ENCODE data around the gene BAG5.

BAG5 gene

GRCh38 chr14:103593577-103593976 lies 31.1 kb upstream of the BAG5 start:
- Histone ChIP-seq H3K27ac (ENCODE audit: low read depth, low read length) (no peak overlapping the region), H3K9ac (ENCODE audit: low read length in 5 of 5) (no peak overlapping the region), H3K27me3 (ENCODE audit: control insufficient read depth in 5 of 5, insufficient read depth in 4 of 5, low read length in 5 of 5) (no peaks in the 10 kb centered on the region), H3K4me1 (ENCODE audit: control insufficient read depth in 5 of 5, insufficient read depth in 5 of 5, low read length in 5 of 5) (peaks cover 0 to 28% (median 7%) of the 10 kb centered on the region in 5 donors), H3K4me3 (ENCODE audit: low read depth in 1 of 5, low read length in 5 of 5) (no peak overlapping the region), H3K9me3 (ENCODE audit: control insufficient read depth in 5 of 5, low read length in 5 of 5) (no peaks in the 10 kb centered on the region), H3K36me3 (ENCODE audit: control insufficient read depth in 5 of 5, insufficient read depth in 5 of 5, low read length in 5 of 5) (peaks cover 0 to 24% (median 19%) of the 10 kb centered on the region in 5 donors)

- Histone ChIP-seq H3K27me3 (ENCODE audit: control insufficient read depth in 5 of 5, insufficient read depth in 4 of 5, low read length in 5 of 5) (no peaks in the 10 kb centered on the region), H3K9ac (ENCODE audit: low read length in 5 of 5) (no peak overlapping the region), H3K9me3 (ENCODE audit: control insufficient read depth in 5 of 5, low read length in 5 of 5) (no peaks in the 10 kb centered on the region), H3K4me1 (ENCODE audit: control insufficient read depth in 5 of 5, insufficient read depth in 5 of 5, low read length in 5 of 5) (peaks cover 0 to 3% (median 0%) of the 10 kb centered on the region in 5 donors), H3K27ac (ENCODE audit: low read depth, low read length) (no peak overlapping the region), H3K4me3 (ENCODE audit: low read depth in 1 of 5, low read length in 5 of 5) (no peak overlapping the region), H3K36me3 (ENCODE audit: control insufficient read depth in 5 of 5, insufficient read depth in 5 of 5, low read length in 5 of 5) (peaks cover 0 to 37% (median 19%) of the 10 kb centered on the region in 5 donors)
Measured at GRCh38 chr14:103584326-103584915, 22.0 kb upstream of the BAG5 start.

GRCh38 chr14:103581954-103582703 lies 19.7 kb upstream of the BAG5 start:
- no peak overlapping the region for H3K4me3 ChIP-seq (ENCODE audit: low read depth in 1 of 5, low read length in 5 of 5)
- H3K36me3 ChIP-seq (ENCODE audit: control insufficient read depth in 5 of 5, insufficient read depth in 5 of 5, low read length in 5 of 5) = peaks cover 0 to 41% (median 20%) of the 10 kb centered on the region in 5 donors
- no peak overlapping the region for H3K27ac ChIP-seq (ENCODE audit: low read depth, low read length)
- H3K9me3 ChIP-seq (ENCODE audit: control insufficient read depth in 5 of 5, low read length in 5 of 5) = no peaks in the 10 kb centered on the region
- H3K27me3 ChIP-seq (ENCODE audit: control insufficient read depth in 5 of 5, insufficient read depth in 4 of 5, low read length in 5 of 5) = no peaks in the 10 kb centered on the region
- no peak overlapping the region for H3K9ac ChIP-seq (ENCODE audit: low read length in 5 of 5)
- peaks cover 0 to 7% (median 2%) of the 10 kb centered on the region in 5 donors for H3K4me1 ChIP-seq (ENCODE audit: control insufficient read depth in 5 of 5, insufficient read depth in 5 of 5, low read length in 5 of 5)

GRCh38 chr14:103581206-103581605 lies 18.7 kb upstream of the BAG5 start:
- Histone ChIP-seq H3K9me3 (ENCODE audit: control insufficient read depth in 5 of 5, low read length in 5 of 5) (no peaks in the 10 kb centered on the region), H3K36me3 (ENCODE audit: control insufficient read depth in 5 of 5, insufficient read depth in 5 of 5, low read length in 5 of 5) (peaks cover 0 to 42% (median 20%) of the 10 kb centered on the region in 5 donors), H3K4me3 (ENCODE audit: low read depth in 1 of 5, low read length in 5 of 5) (no peak overlapping the region), H3K27me3 (ENCODE audit: control insufficient read depth in 5 of 5, insufficient read depth in 4 of 5, low read length in 5 of 5) (no peaks in the 10 kb centered on the region), H3K4me1 (ENCODE audit: control insufficient read depth in 5 of 5, insufficient read depth in 5 of 5, low read length in 5 of 5) (peaks cover 4 to 16% (median 11%) of the 10 kb centered on the region in 5 donors), H3K9ac (ENCODE audit: low read length in 5 of 5) (no peak overlapping the region), H3K27ac (ENCODE audit: low read depth, low read length) (no peak overlapping the region)

- H3K27ac ChIP-seq (ENCODE audit: low read depth, low read length) = no peak overlapping the region
- peaks cover 4 to 33% (median 13%) of the 10 kb centered on the region in 5 donors for H3K4me1 ChIP-seq (ENCODE audit: control insufficient read depth in 5 of 5, insufficient read depth in 5 of 5, low read length in 5 of 5)
- no peaks in the 10 kb centered on the region for H3K9me3 ChIP-seq (ENCODE audit: control insufficient read depth in 5 of 5, low read length in 5 of 5)
- H3K36me3 ChIP-seq (ENCODE audit: control insufficient read depth in 5 of 5, insufficient read depth in 5 of 5, low read length in 5 of 5) = peaks cover 0 to 54% (median 35%) of the 10 kb centered on the region in 5 donors
- H3K9ac ChIP-seq (ENCODE audit: low read length in 5 of 5) = no peak overlapping the region
- no peaks in the 10 kb centered on the region for H3K27me3 ChIP-seq (ENCODE audit: control insufficient read depth in 5 of 5, insufficient read depth in 4 of 5, low read length in 5 of 5)
- H3K4me3 ChIP-seq (ENCODE audit: low read depth in 1 of 5, low read length in 5 of 5) = no peak overlapping the region
Measured at GRCh38 chr14:103578401-103579075, 16.1 kb upstream of the BAG5 start.

GRCh38 chr14:103576371-103577024 lies 14.0 kb upstream of the BAG5 start:
- Histone ChIP-seq H3K27me3 (ENCODE audit: control insufficient read depth in 5 of 5, insufficient read depth in 4 of 5, low read length in 5 of 5) (no peaks in the 10 kb centered on the region), H3K4me1 (ENCODE audit: control insufficient read depth in 5 of 5, insufficient read depth in 5 of 5, low read length in 5 of 5) (peaks cover 4 to 33% (median 13%) of the 10 kb centered on the region in 5 donors), H3K9ac (ENCODE audit: low read length in 5 of 5) (peak overlapping the region in 2 of 5 donors; percentile 3 to 4), H3K36me3 (ENCODE audit: control insufficient read depth in 5 of 5, insufficient read depth in 5 of 5, low read length in 5 of 5) (peaks cover 0 to 50% (median 30%) of the 10 kb centered on the region in 5 donors), H3K9me3 (ENCODE audit: control insufficient read depth in 5 of 5, low read length in 5 of 5) (no peaks in the 10 kb centered on the region), H3K4me3 (ENCODE audit: low read depth in 1 of 5, low read length in 5 of 5) (no peak overlapping the region), H3K27ac (ENCODE audit: low read depth, low read length) (peak overlapping the region; percentile 67)

- H3K4me1 ChIP-seq (ENCODE audit: control insufficient read depth in 5 of 5, insufficient read depth in 5 of 5, low read length in 5 of 5) = peaks cover 4 to 33% (median 13%) of the 10 kb centered on the region in 5 donors
- H3K9ac ChIP-seq (ENCODE audit: low read length in 5 of 5) = no peak overlapping the region
- H3K27me3 ChIP-seq (ENCODE audit: control insufficient read depth in 5 of 5, insufficient read depth in 4 of 5, low read length in 5 of 5) = no peaks in the 10 kb centered on the region
- H3K36me3 ChIP-seq (ENCODE audit: control insufficient read depth in 5 of 5, insufficient read depth in 5 of 5, low read length in 5 of 5) = peaks cover 0 to 42% (median 26%) of the 10 kb centered on the region in 5 donors
- H3K4me3 ChIP-seq (ENCODE audit: low read depth in 1 of 5, low read length in 5 of 5) = no peak overlapping the region
- H3K27ac ChIP-seq (ENCODE audit: low read depth, low read length) = no peak overlapping the region
- no peaks in the 10 kb centered on the region for H3K9me3 ChIP-seq (ENCODE audit: control insufficient read depth in 5 of 5, low read length in 5 of 5)
Measured at GRCh38 chr14:103574707-103575285, 12.3 kb upstream of the BAG5 start.

GRCh38 chr14:103574104-103574503 lies 11.6 kb upstream of the BAG5 start:
- peaks cover 0 to 39% (median 26%) of the 10 kb centered on the region in 5 donors for H3K36me3 ChIP-seq (ENCODE audit: control insufficient read depth in 5 of 5, insufficient read depth in 5 of 5, low read length in 5 of 5)
- no peaks in the 10 kb centered on the region for H3K27me3 ChIP-seq (ENCODE audit: control insufficient read depth in 5 of 5, insufficient read depth in 4 of 5, low read length in 5 of 5)
- no peak overlapping the region for H3K9ac ChIP-seq (ENCODE audit: low read length in 5 of 5)
- H3K9me3 ChIP-seq (ENCODE audit: control insufficient read depth in 5 of 5, low read length in 5 of 5) = no peaks in the 10 kb centered on the region
- H3K27ac ChIP-seq (ENCODE audit: low read depth, low read length) = no peak overlapping the region
- H3K4me3 ChIP-seq (ENCODE audit: low read depth in 1 of 5, low read length in 5 of 5) = no peak overlapping the region
- peaks cover 4 to 37% (median 15%) of the 10 kb centered on the region in 5 donors for H3K4me1 ChIP-seq (ENCODE audit: control insufficient read depth in 5 of 5, insufficient read depth in 5 of 5, low read length in 5 of 5)

- no peak overlapping the region for H3K4me3 ChIP-seq (ENCODE audit: low read depth in 1 of 5, low read length in 5 of 5)
- no peak overlapping the region for H3K27ac ChIP-seq (ENCODE audit: low read depth, low read length)
- H3K27me3 ChIP-seq (ENCODE audit: control insufficient read depth in 5 of 5, insufficient read depth in 4 of 5, low read length in 5 of 5) = no peaks in the 10 kb centered on the region
- no peaks in the 10 kb centered on the region for H3K9me3 ChIP-seq (ENCODE audit: control insufficient read depth in 5 of 5, low read length in 5 of 5)
- peaks cover 0 to 21% (median 6%) of the 10 kb centered on the region in 5 donors for H3K4me1 ChIP-seq (ENCODE audit: control insufficient read depth in 5 of 5, insufficient read depth in 5 of 5, low read length in 5 of 5)
- peaks cover 0 to 15% (median 11%) of the 10 kb centered on the region in 5 donors for H3K36me3 ChIP-seq (ENCODE audit: control insufficient read depth in 5 of 5, insufficient read depth in 5 of 5, low read length in 5 of 5)
- H3K9ac ChIP-seq (ENCODE audit: low read length in 5 of 5) = peak overlapping the region in 1 of 5 donors; percentile 16
Measured at GRCh38 chr14:103569408-103569807, 7.0 kb upstream of the BAG5 start.

Measured in subcutaneous abdominal adipose tissue (tissue), 5 donors.